Activated T-cell treated with anti-CD3 and anti-CD28 coated beads, Interleukin-2, amount 50 U/mL, for 48 hours (primary cell): Measurements from ENCODE around the gene UBASH3B.

ENCODE experiments used
- DNase-seq, 2 experiments: peaks; one replicate each; pipeline ENCODE4 v3.0.0-alpha.2; 2020

Gene UBASH3B

GRCh38 chr11:122734848-122735496 lies 79.5 kb downstream of the UBASH3B start:
- DNase-seq: no peak

- no peak for DNase-seq
Measured at GRCh38 chr11:122737951-122738693, 82.6 kb downstream of the UBASH3B start.

- no peak for DNase-seq
Measured at GRCh38 chr11:122741613-122742300, 86.2 kb downstream of the UBASH3B start.

- no peak for DNase-seq
Measured at GRCh38 chr11:122742301-122743018, 86.9 kb downstream of the UBASH3B start.

- DNase-seq: no peak
Measured at GRCh38 chr11:122743097-122743741, 87.7 kb downstream of the UBASH3B start.

- peak; percentile 83 to 85 for DNase-seq
Measured at GRCh38 chr11:122743949-122744348, 88.4 kb downstream of the UBASH3B start.

- peak in 1 of 2 experiments; percentile 34 for DNase-seq
Measured at GRCh38 chr11:122744357-122744756, 88.8 kb downstream of the UBASH3B start.

GRCh38 chr11:122745111-122745510 lies 89.6 kb downstream of the UBASH3B start:
- DNase-seq: no peak

- peak; percentile 56 to 63 for DNase-seq
Measured at GRCh38 chr11:122746050-122746478, 90.5 kb downstream of the UBASH3B start.

- no peak for DNase-seq
Measured at GRCh38 chr11:122746611-122747244, 91.2 kb downstream of the UBASH3B start.

GRCh38 chr11:122747351-122747781 lies 91.8 kb downstream of the UBASH3B start:
- no peak for DNase-seq

GRCh38 chr11:122749005-122749687 lies 93.6 kb downstream of the UBASH3B start:
- peak; percentile 60 to 67 for DNase-seq

GRCh38 chr11:122750049-122750448 lies 94.5 kb downstream of the UBASH3B start:
- DNase-seq: no peak

- DNase-seq: no peak
Measured at GRCh38 chr11:122751292-122752070, 96.0 kb downstream of the UBASH3B start.

GRCh38 chr11:122754028-122754427 lies 98.5 kb downstream of the UBASH3B start:
- no peak for DNase-seq

- DNase-seq: peak; percentile 47 to 57
Measured at GRCh38 chr11:122754553-122755322, 99.2 kb downstream of the UBASH3B start.

GRCh38 chr11:122755409-122755808 lies 99.9 kb downstream of the UBASH3B start:
- no peak for DNase-seq

- DNase-seq: no peak
Measured at GRCh38 chr11:122755941-122756340, 100.4 kb downstream of the UBASH3B start.

GRCh38 chr11:122756417-122756816 lies 100.9 kb downstream of the UBASH3B start:
- DNase-seq: no peak

GRCh38 chr11:122757201-122757600 lies 101.7 kb downstream of the UBASH3B start:
- no peak for DNase-seq
